GM18867 (cell line): ENCODE measurements around the gene BRD3OS.

Experiments used
- ATAC-seq: cut with Tn5 transposase; IDR thresholded peaks from one replicate; pipeline ENCODE4 v1.9.1; 2021; ENCODE audit warnings: mild to moderate bottlenecking, moderate library complexity; ENCODE audit not compliant: unreplicated experiment

Gene BRD3OS

DNA sequence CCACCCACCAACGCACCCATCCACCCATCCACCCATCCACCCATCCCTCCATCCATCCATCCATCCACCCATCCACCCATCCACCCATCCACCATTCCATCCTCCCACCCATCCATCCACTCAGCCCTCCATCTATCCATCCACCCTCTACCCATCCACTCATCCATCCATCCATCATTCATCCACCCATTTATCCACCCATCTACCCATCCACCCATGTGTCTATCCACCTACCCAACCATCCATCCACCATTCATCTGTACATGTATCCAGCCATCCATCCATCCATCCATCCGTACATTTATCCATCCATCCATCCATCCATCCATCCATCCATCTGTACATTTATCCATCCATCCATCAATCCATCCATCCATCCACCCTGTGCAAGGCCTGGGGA, 22.0 kb upstream of the BRD3OS start:
- no peak for ATAC-seq

DNA sequence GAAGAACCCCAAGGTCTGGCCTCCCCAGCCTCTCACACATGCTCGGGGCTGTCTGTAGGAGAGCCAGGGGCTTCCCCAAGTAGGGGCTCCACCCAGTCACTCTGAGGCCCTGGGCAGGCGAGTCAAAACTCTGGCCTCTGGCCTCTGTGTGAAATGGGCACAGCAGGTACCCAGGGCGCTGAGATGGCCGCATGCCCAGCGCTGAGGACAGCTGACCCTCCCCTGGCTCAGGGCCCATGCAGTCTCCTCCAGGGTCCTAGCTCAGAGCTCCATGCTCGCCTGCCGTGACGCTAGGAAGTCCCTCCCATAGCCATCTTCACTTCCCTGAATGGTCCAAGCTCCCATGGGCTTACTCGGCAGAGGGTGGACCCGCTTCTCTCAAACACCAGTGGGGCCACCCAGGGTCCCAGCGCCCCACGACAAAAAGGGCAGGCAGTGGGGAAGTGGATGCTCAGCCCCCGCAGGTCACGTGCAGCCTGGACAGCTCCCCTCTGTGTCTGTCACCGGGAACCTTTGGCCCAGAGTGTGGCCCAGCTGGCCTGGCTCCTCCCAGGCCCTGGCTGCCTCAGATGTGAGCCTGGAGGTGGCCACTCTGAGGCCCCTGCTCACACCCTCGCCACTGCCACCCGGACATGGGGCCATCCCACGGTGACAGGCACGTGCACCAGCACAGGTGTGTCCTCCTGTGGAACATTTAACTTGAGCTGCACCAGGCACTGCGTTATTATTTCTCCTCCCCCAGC, 21.0 kb upstream of the BRD3OS start:
- ATAC-seq, result no peak

DNA sequence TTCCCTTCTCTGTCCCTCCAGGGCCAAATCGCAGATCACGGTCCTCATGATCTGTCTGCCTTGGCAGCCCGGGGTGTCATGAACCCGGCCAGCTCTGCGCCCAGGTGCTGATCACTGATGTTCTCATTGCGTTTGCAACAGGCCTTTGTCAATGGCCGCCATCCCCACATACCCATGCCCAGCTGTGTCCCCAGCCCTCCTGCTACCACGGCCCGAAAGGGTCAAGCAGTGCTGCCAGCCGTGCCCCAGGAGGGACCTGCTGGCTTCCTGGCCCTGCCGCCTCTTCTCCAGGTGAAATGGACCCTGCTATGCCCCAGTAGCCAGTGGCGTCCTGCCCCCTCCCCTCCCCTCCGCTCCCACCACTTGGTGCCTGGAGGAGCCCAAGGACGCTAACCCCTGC, 20.4 kb upstream of the BRD3OS start:
- no peak for ATAC-seq

DNA sequence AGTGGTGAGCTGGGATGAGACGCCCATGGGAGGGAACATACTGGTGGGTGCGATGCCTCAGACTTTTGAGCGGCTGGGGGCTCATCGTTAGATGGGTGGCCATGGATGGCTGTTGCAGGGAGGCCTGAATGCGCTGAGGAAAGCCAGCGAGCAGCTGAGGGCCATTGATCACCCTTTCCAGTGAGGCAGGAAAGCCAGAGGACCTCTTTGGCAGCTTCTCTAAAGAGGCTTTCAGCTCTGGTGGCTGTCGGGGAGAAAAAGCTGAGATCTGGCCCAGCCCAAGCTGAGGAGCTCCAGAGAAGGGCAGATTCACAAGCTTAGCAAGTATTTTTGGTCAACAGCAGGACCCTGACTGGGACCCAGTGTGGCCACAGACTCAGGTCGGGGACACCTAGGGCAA, 19.9 kb upstream of the BRD3OS start:
- no peak for ATAC-seq

DNA sequence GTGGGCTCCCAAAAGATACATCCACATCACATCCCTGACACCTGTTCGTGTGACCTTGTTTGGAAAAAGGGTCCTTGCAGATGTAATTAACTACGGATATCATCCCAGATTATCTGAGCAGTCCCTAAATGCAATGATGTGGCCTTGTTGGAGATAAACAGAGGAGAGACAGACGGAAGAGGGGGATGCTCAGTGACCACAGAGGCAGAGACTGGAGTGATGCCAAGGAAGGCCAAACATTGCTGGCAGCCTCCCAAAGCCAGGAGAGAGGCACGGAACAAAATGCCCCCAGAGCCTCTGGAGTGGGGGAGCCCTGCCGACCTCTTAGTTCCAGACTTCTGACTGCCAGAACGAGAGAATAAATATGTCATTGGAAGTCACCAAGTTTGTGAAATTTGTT, 18.1 kb upstream of the BRD3OS start:
- no peak for ATAC-seq

DNA sequence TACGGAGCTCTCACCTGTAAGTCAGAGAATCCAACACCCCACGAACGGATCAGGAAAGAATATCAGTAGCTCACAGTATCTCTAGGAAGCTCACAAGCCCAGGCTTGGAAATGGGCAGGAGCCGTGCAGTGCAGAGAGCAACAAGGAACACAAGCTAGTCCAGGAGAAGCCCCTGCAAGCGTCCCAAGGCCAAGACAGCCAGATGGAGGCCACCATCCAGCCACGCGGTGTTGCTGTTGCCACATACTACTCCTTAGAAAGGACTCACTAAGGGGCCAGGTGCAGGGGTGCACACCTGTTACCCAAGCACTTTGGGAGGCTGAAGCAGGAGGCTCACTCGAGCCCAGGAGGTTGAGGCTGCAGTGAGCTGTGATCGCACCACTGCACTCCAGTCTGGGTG, 17.7 kb upstream of the BRD3OS start:
- ATAC-seq, result no peak

DNA sequence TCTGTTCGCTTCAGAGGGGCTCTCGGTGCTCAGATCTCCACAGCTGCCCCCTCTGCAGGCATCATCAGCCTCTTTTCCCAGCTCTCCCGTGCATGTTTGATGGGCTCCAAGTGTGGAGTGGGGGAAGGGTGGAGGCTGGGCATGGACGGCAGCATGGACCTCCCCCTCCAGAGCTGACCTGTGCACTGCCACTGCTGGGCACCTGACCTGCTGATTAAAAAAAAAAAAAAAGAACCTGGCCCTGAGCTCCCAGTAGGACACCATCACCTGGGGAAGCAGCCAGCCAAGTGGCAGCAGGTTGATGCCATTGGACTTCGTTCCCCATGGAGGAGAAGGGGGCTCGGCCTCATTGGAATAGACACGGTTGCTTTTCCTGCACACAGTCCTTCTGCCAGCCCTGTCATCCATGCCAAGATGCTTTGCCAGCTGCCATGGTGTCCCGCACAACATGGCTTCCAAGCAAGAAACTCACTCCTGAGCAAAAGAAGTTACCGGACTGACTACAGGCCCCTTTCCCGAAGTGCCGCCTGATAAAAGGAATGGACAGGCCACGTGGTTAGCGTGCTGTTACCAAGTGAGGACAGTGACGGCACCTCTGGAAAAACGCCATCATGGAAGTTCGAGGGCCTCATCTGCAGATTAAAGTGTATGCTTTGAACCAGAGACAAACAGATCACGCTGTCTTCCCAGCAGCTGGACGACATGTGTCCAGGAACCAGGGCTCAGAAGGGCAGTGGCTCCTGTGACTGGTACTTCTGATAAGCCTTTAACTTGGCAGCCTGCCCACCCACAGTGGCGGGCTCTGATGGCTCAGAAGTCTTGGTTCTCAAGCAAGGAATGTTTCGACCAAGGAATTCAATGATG, 14.7 kb upstream of the BRD3OS start:
- ATAC-seq, result no peak

DNA sequence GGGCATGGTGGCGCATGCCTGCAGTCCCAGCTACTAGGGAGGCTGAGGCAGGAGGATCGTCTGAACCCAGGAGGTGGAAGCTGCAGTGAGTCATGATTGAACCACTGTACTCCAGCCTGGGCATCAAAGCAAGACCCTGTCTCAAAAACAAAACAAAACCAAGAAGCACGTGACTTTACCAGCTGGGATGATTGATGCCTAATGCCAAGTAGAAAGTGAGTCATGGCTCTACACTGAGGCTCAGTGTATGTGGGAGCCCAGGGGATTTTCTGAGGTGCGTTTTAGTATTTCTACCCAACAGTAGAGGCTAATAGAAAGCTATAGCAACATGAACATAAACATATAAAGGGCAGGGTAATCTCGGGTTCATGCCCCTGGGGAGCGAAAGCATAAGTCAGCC, 13.9 kb upstream of the BRD3OS start:
- no peak for ATAC-seq

DNA sequence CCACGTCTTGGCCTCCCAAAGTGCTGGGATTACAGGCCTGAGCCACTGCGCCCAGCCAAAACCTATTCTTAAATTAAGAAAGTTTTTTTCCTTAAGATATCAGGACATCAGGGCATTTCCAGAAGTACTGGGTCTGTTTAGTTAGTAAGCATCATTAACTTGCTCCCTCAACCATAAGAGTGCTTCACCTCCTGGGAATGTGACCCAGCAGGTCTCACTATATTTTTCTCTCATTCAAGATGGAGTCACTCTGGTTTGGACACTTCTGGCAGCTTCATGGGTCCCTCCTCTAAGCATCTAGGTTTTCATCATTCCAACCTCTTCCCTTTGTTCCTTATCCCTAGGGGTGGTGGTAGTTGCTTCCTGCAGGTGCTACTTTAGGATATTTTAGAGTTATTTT, 10.3 kb upstream of the BRD3OS start:
- ATAC-seq, result no peak

DNA sequence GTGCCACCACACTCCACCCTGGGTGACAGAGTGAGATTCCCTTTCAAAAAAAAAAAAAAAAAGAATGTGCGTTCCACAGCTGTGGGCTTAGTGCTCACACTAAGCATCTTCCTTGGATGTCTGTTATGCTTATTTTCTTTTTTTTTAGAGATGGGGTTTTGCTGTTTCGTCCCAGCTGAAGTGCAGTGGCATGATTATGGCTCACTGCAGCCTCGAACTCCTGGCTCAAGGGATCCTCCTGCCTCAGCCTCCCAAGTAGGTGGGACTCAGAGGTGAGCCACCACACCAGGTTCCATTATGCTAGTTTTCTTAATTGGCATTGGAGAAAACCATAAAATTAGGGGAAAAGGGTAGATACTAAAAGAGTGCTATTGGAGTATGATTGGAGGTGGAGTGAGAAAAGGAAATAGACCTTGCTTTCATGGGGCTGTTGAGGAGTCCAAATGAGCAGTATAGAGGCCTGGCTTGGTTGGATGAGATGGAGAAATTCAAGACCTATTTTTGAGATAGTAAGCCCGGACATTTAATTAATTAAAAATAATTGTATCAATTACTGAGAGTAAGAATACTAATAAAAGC, 978 bp upstream of the BRD3OS start:
- ATAC-seq, result no peak

DNA sequence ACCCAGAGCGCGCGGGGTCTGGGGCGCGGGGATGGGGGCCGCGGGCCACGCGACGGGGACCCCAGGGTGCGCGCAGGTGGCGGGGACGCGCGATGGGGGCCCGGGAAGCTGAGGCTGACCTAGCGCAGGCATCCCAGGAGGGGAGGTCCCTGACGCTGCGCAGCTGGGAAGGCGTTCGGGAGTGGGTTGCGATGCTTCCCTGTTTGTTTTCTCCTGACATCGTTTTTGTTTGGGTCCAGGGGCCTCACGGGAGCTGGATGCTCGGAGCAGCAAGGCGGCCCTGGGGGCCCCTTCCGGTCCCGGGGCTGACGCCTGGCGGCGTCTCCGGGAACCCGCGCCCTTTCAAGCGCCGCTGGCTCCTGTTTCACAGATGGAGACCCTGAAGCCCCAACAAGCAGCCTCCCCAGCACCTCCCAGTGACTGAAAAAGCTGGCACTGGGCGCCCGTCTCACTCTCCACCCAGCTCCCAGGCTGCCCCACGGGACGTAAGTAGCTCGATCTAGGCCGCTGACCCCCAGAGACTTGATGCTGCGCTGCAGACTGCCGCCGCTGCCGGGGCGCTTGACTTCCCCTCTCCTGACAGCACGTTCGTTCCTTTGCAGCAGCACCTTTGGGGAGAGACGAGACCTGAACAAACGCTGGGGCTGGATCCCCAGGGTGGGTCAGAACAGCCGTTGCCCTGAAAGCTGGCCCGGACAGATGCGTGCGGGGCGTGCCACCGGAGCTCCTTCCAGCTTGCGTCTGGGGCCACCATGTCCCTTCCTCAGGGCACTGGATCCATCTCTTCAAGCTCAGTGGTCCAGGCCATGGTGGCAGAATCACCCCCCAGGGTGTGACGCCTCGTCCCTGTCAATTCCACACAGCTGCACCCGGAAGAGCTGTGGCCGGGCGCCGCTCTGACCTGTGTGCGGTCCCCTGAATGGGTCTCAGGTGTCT, 593 bp downstream of the BRD3OS start:
- peak; percentile 30 for ATAC-seq

DNA sequence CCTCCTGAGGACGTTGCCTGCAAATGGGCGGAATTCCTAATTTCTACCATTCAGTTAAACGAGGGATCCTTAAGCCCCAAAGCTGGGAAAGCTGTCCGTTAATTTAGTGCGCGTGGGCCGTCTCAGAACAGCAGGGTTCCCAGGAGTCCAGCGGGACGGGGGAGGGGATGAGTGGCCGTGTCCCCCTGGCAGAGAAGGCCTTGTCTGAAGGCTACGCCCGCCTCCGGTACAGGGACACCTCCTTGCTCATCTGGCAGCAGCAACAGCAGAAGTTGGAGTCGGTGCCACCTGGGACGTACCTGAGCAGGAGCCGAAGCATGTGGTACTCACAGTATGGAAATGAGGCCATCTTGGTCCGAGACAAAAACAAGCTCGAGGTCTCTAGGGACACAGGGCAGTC, 1.3 kb downstream of the BRD3OS start:
- ATAC-seq, result no peak

DNA sequence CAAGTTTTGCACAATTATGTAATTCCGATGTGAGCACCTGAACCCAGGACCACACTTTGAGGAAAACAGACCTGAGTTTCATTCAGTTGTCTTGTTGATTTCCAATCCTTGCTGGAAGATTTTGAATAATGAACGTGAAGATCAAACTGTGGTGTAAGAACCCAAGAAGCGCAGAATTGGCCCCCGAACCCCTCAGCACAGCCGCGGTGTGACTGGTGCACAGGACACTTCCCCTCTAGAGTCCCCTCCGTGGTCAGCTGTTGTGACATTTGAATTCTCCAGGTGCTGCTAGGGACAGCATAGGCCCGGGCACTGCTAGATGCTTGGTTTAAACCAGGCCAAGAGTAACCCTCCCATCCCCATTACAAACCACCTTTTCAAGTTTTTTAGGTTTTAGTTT, 1.7 kb downstream of the BRD3OS start:
- ATAC-seq, result no peak

DNA sequence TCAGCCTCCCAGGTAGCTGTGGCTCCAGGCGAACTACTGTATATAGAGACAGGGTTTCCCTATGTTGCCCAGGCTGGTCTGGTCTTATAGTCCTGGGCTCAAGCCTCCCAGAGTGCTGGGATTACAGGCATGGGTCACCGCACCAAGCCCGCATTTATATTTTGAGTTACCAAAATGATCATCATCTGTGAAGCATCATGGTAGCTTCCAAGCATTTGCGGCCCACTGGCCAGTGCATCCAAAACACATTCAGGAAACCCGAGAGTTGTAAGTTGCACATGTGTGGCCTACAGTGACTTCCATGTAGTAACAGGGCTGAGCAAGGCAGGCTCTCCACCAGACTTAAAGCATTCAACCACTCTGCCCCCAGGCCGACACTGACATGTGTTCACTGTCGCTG, 2.3 kb downstream of the BRD3OS start:
- no peak for ATAC-seq

DNA sequence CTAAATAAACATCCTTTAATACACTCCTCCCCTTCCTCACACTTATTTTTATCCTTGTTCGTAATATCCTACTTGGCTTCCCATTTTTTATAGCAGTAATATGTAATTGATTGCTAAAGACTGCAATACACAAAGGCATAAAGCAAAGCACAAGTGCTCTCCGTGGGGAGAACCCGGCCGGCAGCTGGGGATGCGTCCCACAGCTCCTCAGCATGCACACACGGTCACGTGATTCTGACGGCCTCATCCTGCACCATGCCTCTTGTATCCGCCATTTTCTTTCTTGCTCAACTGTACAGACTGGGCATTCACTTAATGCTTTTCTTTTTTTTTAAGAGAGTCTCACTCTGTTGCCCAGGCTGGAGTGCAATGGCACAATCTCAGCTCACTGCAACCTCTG, 2.8 kb downstream of the BRD3OS start:
- no peak for ATAC-seq

DNA sequence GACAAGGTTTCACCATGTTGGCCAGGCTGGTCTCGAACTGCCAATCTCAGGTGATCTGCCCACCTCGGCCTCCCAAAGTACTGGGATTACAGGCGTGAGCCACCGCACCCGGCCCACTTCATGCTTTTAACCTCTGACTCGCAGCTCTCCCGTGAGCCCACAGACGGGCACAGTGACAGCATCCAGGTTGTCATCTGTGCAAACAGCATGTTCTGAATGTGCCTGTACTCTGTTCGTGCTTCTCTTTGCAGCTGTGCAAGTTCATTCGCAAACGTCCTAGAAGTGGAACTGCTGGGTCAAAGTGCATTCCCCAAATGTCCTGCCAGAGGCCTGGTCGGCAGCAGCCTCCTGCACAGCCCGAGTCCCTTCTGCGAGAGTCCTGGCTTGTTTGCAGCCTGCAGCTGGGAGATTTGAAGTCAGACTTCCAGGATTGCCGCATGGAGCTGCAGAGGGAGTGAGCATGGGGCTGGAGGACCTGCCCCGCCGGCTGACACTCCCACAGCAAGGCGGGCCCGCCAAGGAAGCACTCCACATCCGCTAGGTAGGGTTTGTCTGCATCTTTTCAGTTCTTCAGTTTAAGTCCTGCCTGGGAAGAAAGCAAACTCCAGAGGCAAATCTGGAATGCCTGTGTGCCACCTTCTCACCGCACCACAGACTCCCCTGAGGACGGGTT, 3.4 kb downstream of the BRD3OS start:
- no peak for ATAC-seq

DNA sequence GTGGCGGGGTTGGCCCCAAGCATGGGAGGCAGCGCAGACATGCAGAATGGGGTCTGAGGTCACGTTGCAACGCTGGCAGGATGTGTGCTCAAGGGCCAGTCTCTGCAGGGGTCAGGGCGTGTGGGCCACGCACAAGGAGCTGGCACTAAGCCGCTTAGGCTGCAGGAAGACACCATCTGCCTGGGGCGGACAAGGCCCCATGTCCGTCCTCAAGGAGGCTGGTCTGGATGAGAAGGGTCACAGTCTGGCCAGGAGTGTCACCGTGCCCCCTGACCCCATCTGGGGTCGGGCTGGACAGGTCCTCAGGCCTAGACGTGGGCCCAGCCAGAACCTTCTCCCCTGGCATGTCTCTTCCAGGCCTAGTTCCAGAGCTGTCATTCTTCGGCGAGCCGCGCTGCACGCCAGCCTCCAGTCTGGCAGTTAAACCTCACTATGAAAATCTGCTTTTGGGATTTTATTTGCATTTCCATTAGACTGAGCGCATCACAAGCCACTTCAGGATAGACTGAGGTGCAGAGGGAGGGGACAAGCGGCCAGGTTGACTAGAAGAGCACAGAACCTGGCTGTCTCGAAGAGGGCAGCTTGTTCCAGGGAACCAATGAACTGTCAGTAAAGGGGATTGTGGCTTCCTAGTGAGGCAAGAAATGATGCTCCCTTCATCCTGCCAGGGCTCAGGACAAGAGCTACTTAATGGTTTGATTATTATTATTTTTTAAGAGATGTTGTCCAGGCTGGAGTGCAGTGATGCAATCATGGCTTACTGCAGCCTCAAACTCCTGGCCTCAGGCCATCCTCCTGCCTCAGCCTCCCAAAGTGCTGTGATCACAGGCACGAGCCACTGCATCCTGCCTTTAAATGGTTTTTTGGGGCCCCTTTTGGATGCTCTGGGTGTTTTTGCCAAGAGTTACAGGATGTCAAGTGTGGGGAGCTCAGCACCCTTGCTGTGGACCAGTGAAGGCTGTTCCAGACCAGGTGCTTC, 4.3 kb downstream of the BRD3OS start:
- ATAC-seq, result no peak

DNA sequence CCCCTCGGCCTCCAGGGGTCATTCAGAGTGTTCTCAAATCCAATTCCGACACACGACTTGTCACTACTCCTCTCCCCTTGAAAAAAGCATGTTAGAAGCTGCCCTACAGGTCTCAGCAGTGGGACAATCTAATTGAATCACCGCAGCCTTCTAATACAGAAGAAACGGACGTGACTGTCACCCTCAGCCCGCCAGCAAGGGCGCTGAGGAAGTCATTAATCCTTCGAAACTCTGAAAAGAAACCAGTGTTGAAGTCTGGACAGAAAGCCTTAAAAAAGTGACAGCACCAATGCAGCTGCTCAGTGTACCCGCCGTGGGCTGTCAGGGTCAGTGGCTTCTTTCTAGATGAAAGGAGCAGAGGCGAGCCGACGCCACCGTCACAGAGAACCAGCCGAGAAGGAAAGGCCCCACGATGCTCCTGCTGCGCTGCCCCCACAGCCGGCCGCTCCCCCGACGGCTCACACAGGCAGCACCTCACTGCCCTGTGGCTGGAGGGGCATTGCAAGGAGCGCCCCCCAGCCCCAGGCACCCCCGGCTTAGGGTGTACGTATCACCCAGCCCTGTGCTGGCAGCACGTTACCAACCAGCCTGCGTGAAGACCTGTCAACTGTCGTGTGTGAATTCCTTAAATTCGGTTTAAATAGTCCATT, 5.7 kb downstream of the BRD3OS start:
- ATAC-seq, result no peak

DNA sequence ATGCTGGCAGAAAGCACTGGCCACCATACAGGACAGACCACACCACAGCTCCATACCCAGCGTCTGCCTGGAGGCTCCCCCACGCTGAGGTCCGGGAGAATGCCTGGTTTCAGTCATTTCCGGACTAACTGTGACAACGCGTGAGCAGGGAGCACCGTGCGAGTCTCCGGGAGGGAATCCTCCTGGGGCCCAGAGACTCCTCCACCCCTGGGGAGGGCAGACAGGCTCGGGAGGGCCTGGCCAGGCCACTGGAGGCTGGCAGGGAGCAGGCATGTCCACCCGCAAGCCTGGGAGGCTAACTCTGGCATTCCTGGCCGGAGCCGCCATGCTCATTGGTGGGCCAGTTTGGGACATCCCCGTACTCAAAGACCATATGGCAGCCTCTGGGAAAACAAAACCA, 6.5 kb downstream of the BRD3OS start:
- no peak for ATAC-seq
